HG02642 (cell line): Measurements from ENCODE around the gene SIAH2.

Source experiments
- ATAC-seq: cut with Tn5 transposase; IDR thresholded peaks from one replicate; pipeline ENCODE4 v1.9.1; 2021; ENCODE audit warnings: mild to moderate bottlenecking; ENCODE audit not compliant: unreplicated experiment, poor library complexity

SIAH2 gene

DNA sequence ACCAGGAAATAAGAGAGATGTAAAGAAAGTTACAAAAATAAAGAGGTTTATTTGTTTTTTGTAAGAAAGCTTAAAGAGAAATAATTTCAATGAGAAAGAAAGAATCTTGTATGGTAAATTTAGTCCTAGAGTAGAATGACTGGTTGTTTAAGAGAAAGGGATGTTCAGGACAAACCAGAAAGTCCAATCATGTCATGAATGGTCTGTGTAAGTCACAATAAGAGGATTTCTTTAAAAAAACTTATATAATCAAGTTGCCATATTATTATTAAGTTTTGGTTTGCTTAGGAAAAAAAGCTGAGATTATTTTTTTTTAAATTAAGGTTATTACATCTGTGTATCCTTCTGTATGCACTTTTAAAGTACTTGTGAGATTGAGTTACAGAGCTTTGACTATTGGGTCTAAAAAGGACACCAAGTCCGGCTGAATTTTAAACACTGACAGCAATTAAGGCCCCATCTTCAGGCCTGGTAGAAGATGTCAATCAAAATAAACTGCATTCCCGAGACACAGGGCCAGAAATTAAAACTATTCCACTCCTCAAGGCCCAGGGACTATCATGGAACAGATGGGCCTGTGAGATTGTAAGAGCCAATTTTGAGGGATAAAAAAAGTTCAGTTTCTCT, 71.4 kb downstream of the SIAH2 start:
- ATAC-seq = no peak
